ENCODE results near the gene BPIFB6. TPM values are rescaled to one million over a fixed set of nuclear protein-coding genes. Genes with fewer than 3 reads are reported as not detected.

BPIFB6 gene
- polyA plus RNA-seq, 3 donors = not detected

DNA sequence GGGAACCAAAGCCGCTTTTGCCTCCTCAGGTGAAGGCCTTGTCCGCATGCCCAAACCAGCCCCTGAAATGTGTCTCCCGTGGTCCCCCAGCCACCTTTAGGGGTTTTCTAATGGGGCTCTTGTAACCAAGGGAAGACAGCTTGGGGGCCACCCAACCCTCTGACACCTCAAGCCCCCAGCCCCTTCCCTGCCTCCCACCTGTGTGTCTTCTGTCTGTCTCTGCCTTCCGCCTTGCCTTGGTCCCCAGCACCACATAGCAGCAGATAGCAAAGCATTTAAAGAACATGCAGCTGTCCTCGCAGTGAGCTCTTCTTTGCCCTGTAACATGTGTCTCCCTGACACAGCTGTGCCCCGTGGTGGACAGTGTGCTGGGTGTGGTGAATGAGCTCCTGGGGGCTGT is 31.8 kb downstream of the BPIFB6 start:
- H3K27ac Mint-ChIP-seq = no peak overlapping the region
- TF ChIP-seq, protein P1, sequence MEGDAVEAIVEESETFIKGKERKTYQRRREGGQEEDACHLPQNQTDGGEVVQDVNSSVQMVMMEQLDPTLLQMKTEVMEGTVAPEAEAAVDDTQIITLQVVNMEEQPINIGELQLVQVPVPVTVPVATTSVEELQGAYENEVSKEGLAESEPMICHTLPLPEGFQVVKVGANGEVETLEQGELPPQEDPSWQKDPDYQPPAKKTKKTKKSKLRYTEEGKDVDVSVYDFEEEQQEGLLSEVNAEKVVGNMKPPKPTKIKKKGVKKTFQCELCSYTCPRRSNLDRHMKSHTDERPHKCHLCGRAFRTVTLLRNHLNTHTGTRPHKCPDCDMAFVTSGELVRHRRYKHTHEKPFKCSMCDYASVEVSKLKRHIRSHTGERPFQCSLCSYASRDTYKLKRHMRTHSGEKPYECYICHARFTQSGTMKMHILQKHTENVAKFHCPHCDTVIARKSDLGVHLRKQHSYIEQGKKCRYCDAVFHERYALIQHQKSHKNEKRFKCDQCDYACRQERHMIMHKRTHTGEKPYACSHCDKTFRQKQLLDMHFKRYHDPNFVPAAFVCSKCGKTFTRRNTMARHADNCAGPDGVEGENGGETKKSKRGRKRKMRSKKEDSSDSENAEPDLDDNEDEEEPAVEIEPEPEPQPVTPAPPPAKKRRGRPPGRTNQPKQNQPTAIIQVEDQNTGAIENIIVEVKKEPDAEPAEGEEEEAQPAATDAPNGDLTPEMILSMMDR (IDR thresholded peaks at IDR 0.05) = no peak
- H3K27me3 ChIP-seq (ENCODE audit: control insufficient read depth in 2 of 2, insufficient read depth in 2 of 2, low read length in 2 of 2) = no peaks in the 10 kb centered on the region
- H3K4me1 ChIP-seq (ENCODE audit: control insufficient read depth in 1 of 2, insufficient read depth in 2 of 2, low read length in 2 of 2) = peaks cover 10% of the 10 kb centered on the region in 2 donors
- no peak overlapping the region for H3K4me2 ChIP-seq (replicated peaks; ENCODE audit: extremely low read depth, low read length, poor library complexity, severe bottlenecking)
- H3K4me3 ChIP-seq (replicated peaks in 1 of 3; ENCODE audit: low read depth in 2 of 3, low read length in 3 of 3) = no peak overlapping the region
- no peaks in the 10 kb centered on the region for H3K36me3 Mint-ChIP-seq
- peaks cover 0 to 4% (median 2%) of the 10 kb centered on the region in 3 donors for H3K27me3 Mint-ChIP-seq (ENCODE audit: low read depth in 3 of 3)
- H2AFZ ChIP-seq (ENCODE audit: insufficient read depth, low read depth, low read length, poor library complexity, severe bottlenecking) = no peak overlapping the region
- DNase-seq = no peak
- H3K36me3 ChIP-seq (replicated peaks in 1 of 2; ENCODE audit: control insufficient read depth in 1 of 2, insufficient read depth in 2 of 2, low read length in 2 of 2) = no peaks in the 10 kb centered on the region
- H3K9me3 Mint-ChIP-seq = no peaks in the 10 kb centered on the region
- H3K79me2 ChIP-seq (ENCODE audit: insufficient read depth, low read length) = no peaks in the 10 kb centered on the region
- no peaks in the 10 kb centered on the region for H4K20me1 ChIP-seq (ENCODE audit: insufficient read depth, low read length)
- no peak overlapping the region for H3K4me3 Mint-ChIP-seq
- H3K4me1 Mint-ChIP-seq = peaks cover 14% of the 10 kb centered on the region
- H3K27ac ChIP-seq (ENCODE audit: low read depth in 1 of 2, low read length in 2 of 2) = no peak overlapping the region
- no peaks in the 10 kb centered on the region for H3K9me3 ChIP-seq (replicated peaks in 1 of 2; ENCODE audit: control insufficient read depth in 1 of 2, insufficient read depth in 1 of 2, low read length in 2 of 2)
- WGBS (ENCODE audit: insufficient coverage) = 83% methylated on average over 2 of the region's 6 CpGs
- no peak overlapping the region for H3K9ac ChIP-seq (ENCODE audit: insufficient read depth, low read length, poor library complexity, severe bottlenecking)
- intact Hi-C loops (cut with micrococcal nuclease) = no loop called here

DNA sequence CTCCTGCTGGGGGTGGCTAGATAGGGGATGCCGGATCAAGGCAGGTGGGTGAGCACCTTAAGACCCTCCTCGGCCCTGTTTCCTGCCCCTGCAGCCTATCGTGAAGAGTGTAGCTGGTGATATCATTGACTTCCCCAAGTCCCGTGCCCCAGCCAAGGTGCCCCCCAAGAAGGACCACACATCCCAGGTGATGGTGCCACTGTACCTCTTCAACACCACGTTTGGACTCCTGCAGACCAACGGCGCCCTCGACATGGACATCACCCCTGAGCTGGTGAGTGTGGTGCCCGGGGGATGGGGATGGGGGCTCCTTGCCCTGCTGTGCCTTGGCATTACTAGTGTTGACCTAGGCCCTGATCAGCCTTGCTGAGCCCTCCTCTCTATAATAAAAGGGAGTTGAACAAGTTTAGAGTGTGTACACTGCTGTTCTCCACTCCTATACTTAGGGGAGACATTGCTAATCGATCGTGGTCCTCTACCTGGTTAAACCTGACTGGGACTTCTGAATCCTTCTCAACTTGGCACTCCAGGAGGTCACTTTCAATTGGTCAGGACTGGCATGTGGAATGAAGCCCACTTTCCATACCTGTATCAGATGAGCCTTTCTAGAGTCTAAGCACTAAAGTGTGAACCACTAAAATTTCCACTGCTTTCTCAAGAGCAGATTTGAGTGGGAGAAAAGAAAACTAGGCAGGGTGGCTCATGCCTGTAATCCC is 33.3 kb downstream of the BPIFB6 start:
- Mint-ChIP-seq H3K9me3 (no peaks in the 10 kb centered on the region), H3K27ac (peak overlapping the region in 1 of 7 donors; percentile 35), H3K4me1 (peaks cover 16% of the 10 kb centered on the region), H3K36me3 (no peaks in the 10 kb centered on the region), H3K4me3 (peak overlapping the region in 1 of 2 donors; percentile 15), H3K27me3 (ENCODE audit: low read depth in 3 of 3) (peaks cover 0 to 4% (median 1%) of the 10 kb centered on the region in 3 donors)
- H3K9ac ChIP-seq (ENCODE audit: insufficient read depth, low read length, poor library complexity, severe bottlenecking) = no peak overlapping the region
- H3K27ac ChIP-seq (ENCODE audit: low read depth in 1 of 2, low read length in 2 of 2) = no peak overlapping the region
- H4K20me1 ChIP-seq (ENCODE audit: insufficient read depth, low read length) = no peaks in the 10 kb centered on the region
- H3K4me3 ChIP-seq (replicated peaks in 1 of 3; ENCODE audit: low read depth in 2 of 3, low read length in 3 of 3) = no peak overlapping the region
- no peak overlapping the region for H2AFZ ChIP-seq (ENCODE audit: insufficient read depth, low read depth, low read length, poor library complexity, severe bottlenecking)
- intact Hi-C loops (cut with micrococcal nuclease) = no loop called here
- no peaks in the 10 kb centered on the region for H3K36me3 ChIP-seq (replicated peaks in 1 of 2; ENCODE audit: control insufficient read depth in 1 of 2, insufficient read depth in 2 of 2, low read length in 2 of 2)
- DNase-seq = no peak
- 100% methylated on average over 3 of the region's 11 CpGs for WGBS (ENCODE audit: insufficient coverage)
- no peaks in the 10 kb centered on the region for H3K9me3 ChIP-seq (replicated peaks in 1 of 2; ENCODE audit: control insufficient read depth in 1 of 2, insufficient read depth in 1 of 2, low read length in 2 of 2)
- TF ChIP-seq, protein P1 (IDR thresholded peaks at IDR 0.05) = no peak
- no peak overlapping the region for H3K4me2 ChIP-seq (replicated peaks; ENCODE audit: extremely low read depth, low read length, poor library complexity, severe bottlenecking)
- peaks cover 11 to 12% of the 10 kb centered on the region in 2 donors for H3K4me1 ChIP-seq (ENCODE audit: control insufficient read depth in 1 of 2, insufficient read depth in 2 of 2, low read length in 2 of 2)
- H3K79me2 ChIP-seq (ENCODE audit: insufficient read depth, low read length) = no peaks in the 10 kb centered on the region
- H3K27me3 ChIP-seq (ENCODE audit: control insufficient read depth in 2 of 2, insufficient read depth in 2 of 2, low read length in 2 of 2) = no peaks in the 10 kb centered on the region

Measured in CD14-positive monocyte (primary cell).